ENCODE data around the gene EGFR.

GRCh38 chr7:55065511-55066229 is 46.9 kb downstream of the EGFR start:
- TF ChIP-seq POLR2AphosphoS5 (IDR thresholded peaks at IDR 0.05; ENCODE audit: insufficient read depth, low read depth, low read length) = peak; percentile 2
- no peak for TF ChIP-seq CTCF (IDR thresholded peaks at IDR 0.05; ENCODE audit: extremely low read depth in 1 of 2, insufficient read depth in 1 of 2, low read depth in 1 of 2, low read length in 2 of 2)
- TF ChIP-seq MYC (IDR thresholded peaks at IDR 0.05; ENCODE audit: low read depth, low read length) = no peak

Data from endothelial cell of umbilical vein (primary cell).